Activated naive CD8-positive, alpha-beta T cell treated with anti-CD3 and anti-CD28 coated beads, Interleukin-2, amount 50 U/mL, for 24 hours (primary cell): ENCODE data around the gene IMPACT.

Source experiments
- ATAC-seq: fragments of 150-1000 bp; cut with Tn5 transposase; one replicate; pipeline ENCODE4 v1.10.0; 2021
- DNase-seq: peaks from one replicate; pipeline ENCODE4 v3.0.0; 2021
- H3K27ac Mint-ChIP-seq: one replicate; pipeline ENCODE4 v1.8.0; 2021; ENCODE audit warnings: mild to moderate bottlenecking, mixed read lengths
- H3K27me3 Mint-ChIP-seq: one replicate; pipeline ENCODE4 v1.8.0; 2021; ENCODE audit warnings: mixed read lengths
- H3K36me3 Mint-ChIP-seq: one replicate; pipeline ENCODE4 v1.8.0; 2021; ENCODE audit warnings: low read depth, mixed read lengths
- H3K4me1 Mint-ChIP-seq: one replicate; pipeline ENCODE4 v1.8.0; 2021; ENCODE audit warnings: mixed read lengths
- H3K4me3 Mint-ChIP-seq: one replicate; pipeline ENCODE4 v1.8.0; 2021; ENCODE audit warnings: mild to moderate bottlenecking, moderate library complexity, mixed read lengths
- H3K9me3 Mint-ChIP-seq: one replicate; pipeline ENCODE4 v1.8.0; 2021; ENCODE audit warnings: mixed read lengths

Gene IMPACT

DNA sequence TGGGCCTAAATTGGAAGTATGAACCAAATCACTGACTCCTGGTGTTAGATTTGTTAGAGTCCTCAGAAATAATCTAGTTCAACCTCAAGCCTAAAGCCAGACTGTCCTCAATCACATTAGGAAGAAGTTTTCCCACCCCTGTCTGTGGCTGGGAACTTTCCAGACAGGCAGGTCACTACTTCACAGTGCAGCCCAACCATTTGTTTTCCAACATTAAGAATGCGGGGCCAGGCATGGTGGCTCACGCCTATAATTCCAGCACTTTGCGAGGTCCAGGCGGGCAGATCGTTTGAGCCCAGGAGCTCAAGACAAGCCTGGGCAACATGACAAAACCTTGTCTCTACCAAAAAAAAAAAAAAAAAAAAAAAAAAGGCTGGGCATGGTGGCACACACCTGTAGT, 23.4 kb upstream of the IMPACT start:
- no peaks in the 10 kb centered on the region for H3K36me3 Mint-ChIP-seq
- DNase-seq, result no peak
- no peak overlapping the region for H3K27ac Mint-ChIP-seq
- no peak for ATAC-seq
- H3K4me3 Mint-ChIP-seq, result no peak overlapping the region
- H3K4me1 Mint-ChIP-seq, result peaks cover 10% of the 10 kb centered on the region
- H3K9me3 Mint-ChIP-seq, result no peaks in the 10 kb centered on the region
- H3K27me3 Mint-ChIP-seq, result peaks cover 39% of the 10 kb centered on the region

DNA sequence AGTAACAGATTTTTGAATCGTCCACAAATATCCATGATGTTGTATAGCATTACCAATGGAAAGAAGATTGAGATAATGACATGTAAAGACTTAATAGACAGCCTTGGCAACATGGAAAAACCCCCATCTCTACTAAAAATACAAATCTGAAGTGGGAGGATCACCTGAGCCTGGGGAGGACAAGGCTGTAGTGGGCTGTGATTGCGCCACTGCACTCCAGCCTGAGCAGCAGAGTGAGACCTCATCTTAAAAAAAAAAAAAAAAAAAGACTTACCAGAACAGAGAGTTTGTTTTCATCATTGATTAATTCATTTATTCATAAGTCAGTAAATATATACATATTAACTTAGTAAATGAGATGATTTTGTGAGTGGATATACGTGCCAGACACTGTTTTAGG, 21.9 kb upstream of the IMPACT start:
- no peak overlapping the region for H3K27ac Mint-ChIP-seq

GRCh38 chr18:24408496-24408895, 18.0 kb upstream of the IMPACT start:
- no peak for DNase-seq
- Mint-ChIP-seq H3K36me3 (no peaks in the 10 kb centered on the region), H3K27ac (no peak overlapping the region), H3K9me3 (peaks cover 11% of the 10 kb centered on the region), H3K4me1 (peaks cover 12% of the 10 kb centered on the region), H3K27me3 (peaks cover 61% of the 10 kb centered on the region), H3K4me3 (no peak overlapping the region)
- no peak for ATAC-seq

More for the DNA sequence above, 21.9 kb upstream of the IMPACT start:
- H3K36me3 Mint-ChIP-seq, result no peaks in the 10 kb centered on the region
- ATAC-seq (no peak), DNase-seq (no peak)
- no peak overlapping the region for H3K4me3 Mint-ChIP-seq
- peaks cover 8% of the 10 kb centered on the region for H3K4me1 Mint-ChIP-seq
- no peaks in the 10 kb centered on the region for H3K9me3 Mint-ChIP-seq
- peaks cover 51% of the 10 kb centered on the region for H3K27me3 Mint-ChIP-seq

GRCh38 chr18:24413148-24413547, 13.3 kb upstream of the IMPACT start:
- ATAC-seq (no peak), DNase-seq (no peak)
- Mint-ChIP-seq H3K36me3 (no peaks in the 10 kb centered on the region), H3K27me3 (peaks cover 41% of the 10 kb centered on the region), H3K4me1 (peaks cover 20% of the 10 kb centered on the region), H3K27ac (no peak overlapping the region), H3K4me3 (no peak overlapping the region), H3K9me3 (peaks cover 12% of the 10 kb centered on the region)

DNA sequence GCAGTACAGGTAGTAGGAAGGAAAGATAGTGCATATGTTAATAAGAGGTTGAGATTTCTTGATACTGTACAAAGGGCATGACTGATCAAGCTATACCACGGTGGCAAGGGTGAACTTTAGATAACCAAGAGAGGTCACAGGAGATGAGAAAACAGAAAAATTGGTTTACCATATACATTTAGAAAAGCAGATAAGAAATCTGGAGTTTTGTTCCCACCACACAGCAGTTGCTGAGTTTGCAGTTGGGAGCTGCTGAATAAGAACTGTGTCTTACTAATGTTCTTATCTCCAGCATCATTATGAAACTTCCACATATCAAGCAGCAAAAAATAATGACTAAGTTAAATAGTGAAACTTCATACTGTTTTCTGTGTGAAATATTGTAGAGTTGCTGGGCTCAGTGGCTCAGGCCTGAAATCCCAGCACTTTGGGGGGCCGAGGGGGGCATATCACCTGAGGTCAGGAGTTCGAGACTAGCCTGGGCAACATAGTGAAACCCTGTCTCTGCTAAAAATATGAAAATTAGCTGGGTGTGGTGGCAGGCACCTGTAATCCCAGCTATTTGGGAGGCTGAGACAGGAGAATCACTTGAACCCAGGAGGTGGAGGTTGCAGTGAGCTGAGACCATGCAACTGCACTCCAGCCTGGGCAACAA, 12.0 kb upstream of the IMPACT start:
- H3K36me3 Mint-ChIP-seq, result no peaks in the 10 kb centered on the region
- ATAC-seq, result peak; percentile 88
- DNase-seq, result no peak
- peaks cover 20% of the 10 kb centered on the region for H3K4me1 Mint-ChIP-seq
- peaks cover 38% of the 10 kb centered on the region for H3K27me3 Mint-ChIP-seq
- H3K4me3 Mint-ChIP-seq, result no peak overlapping the region
- H3K9me3 Mint-ChIP-seq, result peaks cover 12% of the 10 kb centered on the region
- H3K27ac Mint-ChIP-seq, result no peak overlapping the region

GRCh38 chr18:24417480-24417879, 9.0 kb upstream of the IMPACT start:
- H3K9me3 Mint-ChIP-seq, result peaks cover 11% of the 10 kb centered on the region
- H3K4me1 Mint-ChIP-seq, result peaks cover 18% of the 10 kb centered on the region
- ATAC-seq (no peak), DNase-seq (no peak)
- H3K36me3 Mint-ChIP-seq, result no peaks in the 10 kb centered on the region
- peaks cover 41% of the 10 kb centered on the region for H3K27me3 Mint-ChIP-seq
- H3K4me3 Mint-ChIP-seq, result no peak overlapping the region
- no peak overlapping the region for H3K27ac Mint-ChIP-seq

DNA sequence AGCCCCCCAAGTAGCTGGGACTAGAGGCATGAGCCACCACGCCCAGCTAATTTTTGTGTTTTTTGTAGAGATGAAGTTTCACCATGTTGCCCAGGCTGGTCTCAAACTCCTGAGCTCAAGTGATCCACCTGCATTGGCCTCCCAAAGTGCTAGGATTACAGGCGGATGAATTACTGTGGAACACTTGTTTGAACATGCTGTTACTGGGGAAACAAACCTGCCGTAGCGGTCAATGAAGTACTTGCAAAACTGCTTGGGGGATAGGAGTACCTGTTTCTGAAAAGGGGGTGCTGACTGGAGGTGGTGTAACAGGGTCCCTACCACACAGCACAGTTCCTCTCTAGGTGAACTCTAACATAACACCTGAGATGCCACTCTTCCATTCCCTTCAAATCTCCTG, 5.9 kb upstream of the IMPACT start:
- Mint-ChIP-seq H3K4me1 (peaks cover 1% of the 10 kb centered on the region), H3K9me3 (peaks cover 2% of the 10 kb centered on the region), H3K27me3 (peaks cover 51% of the 10 kb centered on the region), H3K4me3 (no peak overlapping the region), H3K36me3 (peaks cover 2% of the 10 kb centered on the region), H3K27ac (no peak overlapping the region)
- ATAC-seq (no peak), DNase-seq (no peak)

DNA sequence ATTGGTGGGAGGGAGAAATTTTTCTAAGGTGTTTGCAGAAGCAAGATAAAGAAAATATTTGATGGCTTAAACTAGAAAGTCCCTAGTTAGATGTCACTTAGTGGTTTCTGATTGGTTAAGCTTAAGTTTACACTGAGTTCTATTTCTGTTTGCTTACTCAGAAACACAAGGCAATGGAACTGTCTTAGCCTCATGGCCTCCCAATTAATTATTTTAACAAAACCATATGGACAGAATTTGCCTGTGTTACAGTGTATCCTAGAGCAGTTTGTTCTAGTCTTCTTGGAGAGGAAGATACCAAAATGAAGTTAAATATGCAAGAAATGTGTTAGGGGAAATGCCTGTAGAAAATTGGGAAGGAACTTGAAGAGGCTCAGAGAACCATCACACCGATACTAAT, 4.6 kb upstream of the IMPACT start:
- Mint-ChIP-seq H3K4me3 (no peak overlapping the region), H3K27me3 (peaks cover 47% of the 10 kb centered on the region), H3K36me3 (peaks cover 9% of the 10 kb centered on the region), H3K27ac (no peak overlapping the region), H3K4me1 (peaks cover 9% of the 10 kb centered on the region), H3K9me3 (peaks cover 10% of the 10 kb centered on the region)
- ATAC-seq, result no peak
- no peak for DNase-seq

DNA sequence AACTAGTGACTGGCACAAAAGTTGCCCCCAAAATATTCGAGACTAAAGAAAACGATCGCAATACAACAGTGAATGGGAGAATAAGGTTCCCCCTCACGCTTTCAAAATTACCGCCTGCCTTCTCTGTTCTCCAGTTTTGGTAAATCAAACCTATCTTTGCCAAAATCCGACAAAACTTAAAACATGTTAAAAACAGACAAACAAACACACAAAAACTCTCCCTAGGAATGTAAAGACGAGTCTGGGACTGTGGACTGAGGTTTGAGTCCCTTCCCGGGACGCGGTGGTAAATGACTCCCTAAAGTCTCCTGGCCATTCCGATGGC, 435 bp upstream of the IMPACT start:
- ATAC-seq (no peak), DNase-seq (no peak)
- peaks cover 15% of the 10 kb centered on the region for H3K9me3 Mint-ChIP-seq
- peak overlapping the region; percentile 83 for H3K4me3 Mint-ChIP-seq
- peaks cover 22% of the 10 kb centered on the region for H3K4me1 Mint-ChIP-seq
- H3K27me3 Mint-ChIP-seq, result peaks cover 18% of the 10 kb centered on the region
- peaks cover 19% of the 10 kb centered on the region for H3K36me3 Mint-ChIP-seq
- H3K27ac Mint-ChIP-seq, result peak overlapping the region; percentile 49

GRCh38 chr18:24427484-24427883, 1.0 kb downstream of the IMPACT start:
- Mint-ChIP-seq H3K27me3 (peaks cover 15% of the 10 kb centered on the region), H3K9me3 (peaks cover 15% of the 10 kb centered on the region), H3K27ac (peak overlapping the region; percentile 84)

GRCh38 chr18:24428709-24429108, 2.2 kb downstream of the IMPACT start:
- Mint-ChIP-seq H3K9me3 (peaks cover 15% of the 10 kb centered on the region), H3K27me3 (peaks cover 8% of the 10 kb centered on the region), H3K36me3 (peaks cover 24% of the 10 kb centered on the region), H3K4me3 (no peak overlapping the region), H3K4me1 (peaks cover 22% of the 10 kb centered on the region), H3K27ac (no peak overlapping the region)
- no peak for ATAC-seq
- no peak for DNase-seq

More at GRCh38 chr18:24427484-24427883, 1.0 kb downstream of the IMPACT start:
- no peak for DNase-seq
- no peak for ATAC-seq
- Mint-ChIP-seq H3K4me3 (peak overlapping the region; percentile 83), H3K4me1 (peaks cover 22% of the 10 kb centered on the region), H3K36me3 (peaks cover 20% of the 10 kb centered on the region)

DNA sequence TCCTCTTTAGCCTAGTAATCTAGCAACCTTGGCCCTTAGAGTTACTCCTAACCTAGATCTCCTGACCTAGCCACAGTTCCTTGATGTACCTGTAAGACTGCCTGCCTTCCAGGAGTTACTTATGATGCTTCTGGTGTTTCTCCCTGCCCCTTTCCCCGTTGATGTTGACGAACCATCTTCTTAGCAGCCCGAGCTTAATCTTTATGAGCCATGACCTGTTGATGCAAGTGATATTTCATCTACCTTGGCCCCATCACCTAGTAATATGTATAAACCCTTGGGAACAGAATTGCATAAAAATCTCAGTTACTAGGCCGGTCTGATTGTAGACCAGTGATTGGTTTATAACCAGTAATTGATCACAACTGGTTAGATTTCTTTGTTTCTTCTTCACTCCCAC, 2.7 kb downstream of the IMPACT start:
- Mint-ChIP-seq H3K9me3 (peaks cover 15% of the 10 kb centered on the region), H3K27ac (no peak overlapping the region)
- ATAC-seq, result no peak

GRCh38 chr18:24432618-24433017, 6.1 kb downstream of the IMPACT start:
- H3K4me3 Mint-ChIP-seq, result no peak overlapping the region
- no peak overlapping the region for H3K27ac Mint-ChIP-seq
- peaks cover 26% of the 10 kb centered on the region for H3K36me3 Mint-ChIP-seq
- no peak for DNase-seq
- H3K4me1 Mint-ChIP-seq, result peaks cover 8% of the 10 kb centered on the region
- no peak for ATAC-seq
- H3K9me3 Mint-ChIP-seq, result peaks cover 5% of the 10 kb centered on the region
- H3K27me3 Mint-ChIP-seq, result no peaks in the 10 kb centered on the region

More for the DNA sequence above, 2.7 kb downstream of the IMPACT start:
- Mint-ChIP-seq H3K4me1 (peaks cover 22% of the 10 kb centered on the region), H3K27me3 (peaks cover 5% of the 10 kb centered on the region), H3K36me3 (peaks cover 24% of the 10 kb centered on the region), H3K4me3 (no peak overlapping the region)
- DNase-seq, result no peak

DNA sequence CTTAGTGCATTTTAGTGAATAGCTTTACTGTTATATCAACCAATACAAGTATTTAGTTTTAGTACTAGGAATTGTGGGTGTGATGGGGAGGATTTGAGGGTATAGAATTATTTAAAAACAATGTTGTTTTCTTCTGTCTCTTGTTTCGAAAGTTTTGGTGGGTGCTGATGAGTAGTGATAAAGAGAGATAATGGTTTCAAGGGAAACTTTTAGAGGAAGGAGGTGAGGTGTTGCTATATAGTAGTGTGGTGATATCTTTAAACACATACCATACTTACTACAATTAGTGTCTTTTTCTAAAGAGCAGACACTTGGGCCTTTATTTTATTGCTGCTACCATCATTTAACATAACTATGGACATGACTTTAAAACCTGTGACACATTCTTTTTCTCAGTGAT, 10.5 kb downstream of the IMPACT start:
- no peak overlapping the region for H3K4me3 Mint-ChIP-seq
- ATAC-seq (no peak), DNase-seq (no peak)
- no peaks in the 10 kb centered on the region for H3K9me3 Mint-ChIP-seq
- no peaks in the 10 kb centered on the region for H3K4me1 Mint-ChIP-seq
- H3K36me3 Mint-ChIP-seq, result peaks cover 51% of the 10 kb centered on the region
- no peak overlapping the region for H3K27ac Mint-ChIP-seq
- H3K27me3 Mint-ChIP-seq, result no peaks in the 10 kb centered on the region

DNA sequence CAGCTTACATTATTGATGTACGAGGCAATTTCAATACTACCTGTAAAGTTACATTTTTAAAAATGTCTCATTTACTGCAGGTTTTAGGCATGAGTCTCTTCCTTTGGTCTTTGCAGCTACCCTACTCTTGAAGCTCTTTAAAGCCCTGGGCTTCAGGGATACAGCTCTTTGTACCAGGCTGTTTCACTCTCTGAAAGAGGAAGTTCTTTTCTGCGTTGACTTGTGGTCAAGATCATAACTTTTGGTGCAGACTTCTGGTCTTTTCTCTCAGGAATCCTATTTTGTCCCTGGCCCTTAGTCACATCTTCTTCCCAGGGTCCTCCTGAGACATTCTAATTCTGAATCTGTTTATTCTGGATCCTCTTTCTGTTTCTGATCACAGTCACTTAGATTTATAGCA, 17.4 kb downstream of the IMPACT start:
- DNase-seq (no peak), ATAC-seq (no peak)
- Mint-ChIP-seq H3K4me3 (no peak overlapping the region), H3K36me3 (peaks cover 45% of the 10 kb centered on the region), H3K4me1 (peaks cover 3% of the 10 kb centered on the region), H3K9me3 (no peaks in the 10 kb centered on the region), H3K27me3 (no peaks in the 10 kb centered on the region), H3K27ac (no peak overlapping the region)

DNA sequence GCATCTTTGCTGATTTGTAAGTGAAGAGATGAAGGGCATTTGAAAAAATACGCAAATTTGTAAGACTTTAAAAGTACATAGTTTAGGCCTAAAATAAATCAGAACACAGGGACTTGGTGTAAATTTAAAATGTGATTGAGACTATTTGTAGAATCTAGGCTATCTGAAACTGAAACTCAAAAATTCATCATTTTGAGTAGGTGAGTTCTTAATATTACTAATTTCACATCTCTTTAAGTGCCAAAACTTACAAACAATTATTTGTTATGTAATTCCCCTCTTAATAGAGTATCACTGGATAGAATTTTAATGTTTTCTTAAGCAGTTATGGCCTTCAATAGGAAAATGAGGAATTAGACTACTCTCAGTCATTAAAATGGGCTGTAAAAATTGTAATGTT, 20.0 kb downstream of the IMPACT start:
- Mint-ChIP-seq H3K9me3 (no peaks in the 10 kb centered on the region), H3K27ac (no peak overlapping the region), H3K4me1 (peaks cover 3% of the 10 kb centered on the region), H3K36me3 (peaks cover 34% of the 10 kb centered on the region), H3K27me3 (no peaks in the 10 kb centered on the region), H3K4me3 (no peak overlapping the region)
- no peak for DNase-seq
- ATAC-seq, result no peak
